ENCODE measurements around the gene MAIP1.

DNA sequence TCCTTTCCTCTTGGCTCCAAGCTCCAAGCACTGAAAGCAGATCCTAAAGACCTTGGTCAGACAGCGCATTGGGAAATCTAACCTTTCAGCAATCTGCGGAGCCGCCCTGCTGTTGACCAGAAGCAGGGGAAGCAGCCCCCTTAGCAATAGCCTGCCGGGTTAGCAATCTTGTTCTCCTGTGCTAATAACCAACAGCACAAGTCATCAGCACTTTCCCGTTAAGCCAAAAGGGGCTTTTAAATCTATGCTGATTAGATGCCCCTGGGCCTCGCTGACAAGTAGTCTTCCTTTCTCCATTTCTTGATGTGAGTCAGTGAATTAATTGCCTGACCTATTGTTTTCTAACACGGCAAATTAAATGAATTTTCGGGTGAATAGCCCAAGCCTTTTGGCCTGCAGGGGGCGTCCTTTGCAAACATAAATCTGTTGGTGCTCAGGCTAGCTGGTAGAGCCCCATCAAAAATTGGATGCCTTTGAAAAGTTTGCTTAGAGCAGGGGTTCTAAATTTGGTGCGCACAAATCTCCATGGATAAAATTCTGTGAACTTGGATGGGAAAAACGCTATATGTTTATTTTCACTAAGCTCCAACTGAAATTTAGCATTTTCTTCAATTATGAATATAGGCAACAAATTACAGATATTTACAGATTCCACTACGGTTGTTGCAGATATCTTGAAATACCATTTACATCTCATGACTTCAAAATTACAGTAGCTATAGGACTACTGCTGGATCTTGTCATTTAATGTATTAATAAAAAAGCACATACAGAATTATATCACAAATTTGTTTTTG is 24.6 kb downstream of the MAIP1 start:
- TF ChIP-seq CTCF (IDR thresholded peaks at IDR 0.05): peak; percentile 79 to 92 (median 88)
- no peak for TF ChIP-seq POLR2A (IDR thresholded peaks at IDR 0.05; ENCODE audit: low read depth)

Data from esophagus muscularis mucosa (tissue), 3 donors.